H9 (cell line): ENCODE measurements around the gene CEP128. TPM values are rescaled to one million over a fixed set of nuclear protein-coding genes. Genes with fewer than 3 reads are reported as not detected.

Experiments used
- DNase-seq: peaks from one replicate; pipeline ENCODE4 v3.0.0-alpha.2; 2017
- H2AFZ ChIP-seq: one replicate; pipeline ENCODE4 v1.6.1; 2013; ENCODE audit warnings: mild to moderate bottlenecking, low read length, control low read depth, moderate library complexity
- H2AK5ac ChIP-seq: 2 replicates; pipeline ENCODE4 v1.6.1; 2013; ENCODE audit warnings: low read length, control low read depth, mixed read lengths; ENCODE audit not compliant: insufficient read length
- H2BK120ac ChIP-seq: one replicate; pipeline ENCODE4 v1.6.1; 2013; ENCODE audit warnings: low read depth, mild to moderate bottlenecking, low read length, control low read depth, inconsistent platforms; ENCODE audit not compliant: poor library complexity, severe bottlenecking
- H2BK12ac ChIP-seq: 2 replicates; pipeline ENCODE4 v1.6.1; 2013; ENCODE audit warnings: low read length, control low read depth, mixed read lengths, low read depth; ENCODE audit not compliant: insufficient read length
- H2BK15ac ChIP-seq: 2 replicates; pipeline ENCODE4 v1.6.1; 2013; ENCODE audit warnings: low read depth, low read length, control low read depth
- H2BK20ac ChIP-seq: one replicate; pipeline ENCODE4 v1.6.1; 2013; ENCODE audit warnings: low read depth, mild to moderate bottlenecking, low read length, control low read depth, inconsistent platforms; ENCODE audit not compliant: poor library complexity, severe bottlenecking
- H2BK5ac ChIP-seq: 2 replicates; pipeline ENCODE4 v1.6.1; 2013; ENCODE audit warnings: low read length, control low read depth, mixed read lengths; ENCODE audit not compliant: insufficient read length
- H3K14ac ChIP-seq: 2 replicates; pipeline ENCODE4 v1.6.1; 2013; ENCODE audit warnings: low read length, control low read depth; ENCODE audit not compliant: insufficient read depth
- H3K18ac ChIP-seq: 2 replicates; pipeline ENCODE4 v1.6.1; 2013; ENCODE audit warnings: low read depth, mild to moderate bottlenecking, mixed read lengths, low read length, control low read depth; ENCODE audit not compliant: insufficient read length
- H3K23ac ChIP-seq: 2 replicates; pipeline ENCODE4 v1.6.1; 2013; ENCODE audit warnings: low read length, control low read depth, mixed read lengths, low read depth; ENCODE audit not compliant: insufficient read length
- H3K23me2 ChIP-seq: 2 replicates; pipeline ENCODE4 v1.6.1; 2013; ENCODE audit warnings: low read depth, mild to moderate bottlenecking, mixed read lengths, low read length, control low read depth; ENCODE audit not compliant: insufficient read length, poor library complexity, severe bottlenecking
- H3K27ac ChIP-seq: 2 replicates; pipeline ENCODE4 v1.5.1; 2013; ENCODE audit warnings: low read length, control low read depth, mixed read lengths, low read depth; ENCODE audit not compliant: insufficient read length
- H3K27me3 ChIP-seq: 2 replicates; pipeline ENCODE4 v1.6.1; 2013; ENCODE audit warnings: low read length, control low read depth, inconsistent platforms; ENCODE audit not compliant: insufficient read depth
- H3K4ac ChIP-seq: 2 replicates; pipeline ENCODE4 v1.6.1; 2013; ENCODE audit warnings: low read depth, mild to moderate bottlenecking, control low read depth, inconsistent platforms, low read length, moderate library complexity
- H3K4me1 ChIP-seq: 2 replicates; pipeline ENCODE4 v1.6.1; 2013; ENCODE audit warnings: low read length, control low read depth, inconsistent platforms; ENCODE audit not compliant: insufficient read depth
- H3K4me2 ChIP-seq: 2 replicates; pipeline ENCODE4 v1.6.1; 2013; ENCODE audit warnings: low read length, control low read depth, mixed read lengths; ENCODE audit not compliant: insufficient read length, insufficient read depth
- H3K56ac ChIP-seq: 2 replicates; pipeline ENCODE4 v1.6.1; 2013; ENCODE audit warnings: low read depth, mild to moderate bottlenecking, mixed read lengths, low read length, control low read depth; ENCODE audit not compliant: insufficient read length
- H3K79me1 ChIP-seq: 2 replicates; pipeline ENCODE4 v1.6.1; 2013; ENCODE audit warnings: low read depth, mild to moderate bottlenecking, moderate library complexity, low read length, control low read depth, inconsistent platforms; ENCODE audit not compliant: insufficient read depth, poor library complexity, severe bottlenecking
- H3K79me2 ChIP-seq: 2 replicates; pipeline ENCODE4 v1.6.1; 2013; ENCODE audit warnings: low read length, control low read depth, inconsistent platforms; ENCODE audit not compliant: insufficient read depth
- H3K9ac ChIP-seq: 2 replicates; pipeline ENCODE4 v1.6.1; 2013; ENCODE audit warnings: low read length, control low read depth, mixed read lengths; ENCODE audit not compliant: insufficient read length; ENCODE audit errors: extremely low read depth
- H3K9me3 ChIP-seq: one replicate; pipeline ENCODE4 v1.6.1; 2013; ENCODE audit warnings: low read depth, low read length, inconsistent platforms; ENCODE audit not compliant: control insufficient read depth
- H3T11ph ChIP-seq: one replicate; pipeline ENCODE4 v1.6.1; 2013; ENCODE audit warnings: mild to moderate bottlenecking, low read length, control low read depth, inconsistent platforms
- H4K20me1 ChIP-seq: one replicate; pipeline ENCODE4 v1.6.1; 2013; ENCODE audit not compliant: control insufficient read depth, insufficient read length, insufficient read depth
- H4K5ac ChIP-seq: 2 replicates; pipeline ENCODE4 v1.6.1; 2013; ENCODE audit warnings: low read depth, mild to moderate bottlenecking, mixed read lengths, low read length, control low read depth; ENCODE audit not compliant: insufficient read length
- H4K8ac ChIP-seq: replicated peaks from 2 replicates; pipeline ENCODE4 v1.6.1; 2013; ENCODE audit warnings: low read length, control low read depth, mixed read lengths, low read depth; ENCODE audit not compliant: insufficient read length
- H4K91ac ChIP-seq: 2 replicates; pipeline ENCODE4 v1.6.1; 2013; ENCODE audit warnings: low read depth, mild to moderate bottlenecking, moderate library complexity, mixed read lengths, low read length, control low read depth; ENCODE audit not compliant: insufficient read length
- H3K27ac Mint-ChIP-seq, 3 experiments: 2 replicates in 2 of 3; 3 replicates in 1 of 3; pipeline ENCODE4 v1.8.0; 2020 to 2021; ENCODE audit warnings: mixed read lengths in 3 of 3, mild to moderate bottlenecking in 1 of 3, moderate library complexity in 1 of 3
- H3K27me3 Mint-ChIP-seq: 2 replicates; pipeline ENCODE4 v1.8.0; 2021; ENCODE audit warnings: low read depth, mild to moderate bottlenecking, moderate library complexity, mixed read lengths
- H3K36me3 Mint-ChIP-seq, 3 experiments: 2 replicates in 2 of 3; 3 replicates in 1 of 3; pipeline ENCODE4 v1.8.0; 2020 to 2021; ENCODE audit warnings: low read depth in 3 of 3, mixed read lengths in 3 of 3; ENCODE audit not compliant: insufficient read depth in 1 of 3
- H3K4me1 Mint-ChIP-seq, 2 experiments: 2 replicates each; pipeline ENCODE4 v1.8.0; 2020; ENCODE audit warnings: mixed read lengths in 2 of 2
- H3K4me3 Mint-ChIP-seq, 2 experiments: 2 replicates in 1 of 2; 3 replicates in 1 of 2; pipeline ENCODE4 v1.8.0; 2020 to 2021; ENCODE audit warnings: mild to moderate bottlenecking in 2 of 2, mixed read lengths in 2 of 2, moderate library complexity in 1 of 2
- H3K9me3 Mint-ChIP-seq, 2 experiments: 2 replicates in 1 of 2; 3 replicates in 1 of 2; pipeline ENCODE4 v1.8.0; 2020; ENCODE audit warnings: mild to moderate bottlenecking in 2 of 2, mixed read lengths in 2 of 2, moderate library complexity in 1 of 2
- WGBS: extraction: QIAGEN DNeasy Blood & Tissue Kit; methylation state at CpG from one replicate; pipeline ENCODE4 v1.1.7; 2013; ENCODE audit warnings: missing lambda C conversion rate, low lambda C conversion rate, mixed read lengths; ENCODE audit not compliant: insufficient read length; ENCODE audit errors: extremely low coverage; 5-methylcytosine and 5-hydroxymethylcytosine counted together
- total RNA-seq: library from RNA; stranded (reverse); gene quantifications from 2 replicates; pipeline ENCODE4 v1.2.1, GENCODE V29; 2021
- TF ChIP-seq, protein P1 (sequence below): fragments of 200-600 bp; sonication (generic); conservative IDR thresholded peaks from 3 replicates; pipeline ENCODE4 v1.8.0; 2021; ENCODE audit warnings: antibody characterized with exemption, mild to moderate bottlenecking

The CEP128 gene
- total RNA-seq, 1 experiment from 2014 or later, result 16.3 TPM

GRCh38 chr14:80507292-80507869 lies 434.2 kb downstream of the CEP128 start:
- DNase-seq, result no peak
- Histone ChIP-seq H3K14ac (no peak overlapping the region), H3K27ac (no peak overlapping the region), H4K5ac (no peak overlapping the region), H3K4me2 (no peak overlapping the region), H3K4me1 (no peaks in the 10 kb centered on the region), H3K9me3 (no peaks in the 10 kb centered on the region), H3K9ac (no peak overlapping the region), H4K8ac (no peak overlapping the region), H3K56ac (no peak overlapping the region), H3K4ac (no peak overlapping the region), H2BK20ac (no peak overlapping the region), H2BK120ac (no peak overlapping the region), H3K27me3 (no peaks in the 10 kb centered on the region), H3K18ac (no peak overlapping the region), H2BK5ac (no peak overlapping the region), H3T11ph (no peak overlapping the region), H2AFZ (no peak overlapping the region), H4K20me1 (no peaks in the 10 kb centered on the region), H3K79me1 (no peaks in the 10 kb centered on the region), H3K23me2 (no peaks in the 10 kb centered on the region), H2BK15ac (no peak overlapping the region), H4K91ac (no peak overlapping the region), H2AK5ac (no peak overlapping the region), H3K23ac (no peak overlapping the region), H2BK12ac (no peak overlapping the region), H3K79me2 (no peaks in the 10 kb centered on the region)
- no CpG with 5 or more reads among the region's 3 CpGs for WGBS
- no peak overlapping the region; a peak in 1 of 7 replicates for H3K27ac Mint-ChIP-seq
- no peak overlapping the region for H3K4me3 Mint-ChIP-seq
- no peaks in the 10 kb centered on the region for H3K4me1 Mint-ChIP-seq
- peaks cover 0 to 6% (median 0%) of the 10 kb centered on the region in 3 experiments; a peak in 3 of 7 replicates for H3K36me3 Mint-ChIP-seq
- H3K9me3 Mint-ChIP-seq, result no peaks in the 10 kb centered on the region; a peak in 1 of 5 replicates
- H3K27me3 Mint-ChIP-seq, result no peaks in the 10 kb centered on the region
- TF ChIP-seq, protein P1, sequence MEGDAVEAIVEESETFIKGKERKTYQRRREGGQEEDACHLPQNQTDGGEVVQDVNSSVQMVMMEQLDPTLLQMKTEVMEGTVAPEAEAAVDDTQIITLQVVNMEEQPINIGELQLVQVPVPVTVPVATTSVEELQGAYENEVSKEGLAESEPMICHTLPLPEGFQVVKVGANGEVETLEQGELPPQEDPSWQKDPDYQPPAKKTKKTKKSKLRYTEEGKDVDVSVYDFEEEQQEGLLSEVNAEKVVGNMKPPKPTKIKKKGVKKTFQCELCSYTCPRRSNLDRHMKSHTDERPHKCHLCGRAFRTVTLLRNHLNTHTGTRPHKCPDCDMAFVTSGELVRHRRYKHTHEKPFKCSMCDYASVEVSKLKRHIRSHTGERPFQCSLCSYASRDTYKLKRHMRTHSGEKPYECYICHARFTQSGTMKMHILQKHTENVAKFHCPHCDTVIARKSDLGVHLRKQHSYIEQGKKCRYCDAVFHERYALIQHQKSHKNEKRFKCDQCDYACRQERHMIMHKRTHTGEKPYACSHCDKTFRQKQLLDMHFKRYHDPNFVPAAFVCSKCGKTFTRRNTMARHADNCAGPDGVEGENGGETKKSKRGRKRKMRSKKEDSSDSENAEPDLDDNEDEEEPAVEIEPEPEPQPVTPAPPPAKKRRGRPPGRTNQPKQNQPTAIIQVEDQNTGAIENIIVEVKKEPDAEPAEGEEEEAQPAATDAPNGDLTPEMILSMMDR, result no peak
